Measurements from ENCODE around the gene ZNRF2.

The ZNRF2 gene

GRCh38 chr7:30284298-30285066 lies at the start of gene ZNRF2:
ZNRF2 (plus strand) TSS chr7:30284597; CDS start chr7:30285358, 761 bp downstream.
- peak within 1 kb of the TSS; percentile 80 for H3K27ac Mint-ChIP-seq
- peak; percentile 98 for DNase-seq
- H3K9me3 Mint-ChIP-seq, result no peaks in the 10 kb centered on the region
- no peaks in the 10 kb centered on the region for H3K36me3 Mint-ChIP-seq (ENCODE audit: low read depth)
- H3K4me3 Mint-ChIP-seq, result peak within 1 kb of the TSS; percentile 80
- no peak for TF ChIP-seq CTCF (IDR thresholded peaks at IDR 0.05)
- peaks cover 41% of the 10 kb centered on the region for H3K4me1 Mint-ChIP-seq
- no peaks in the 10 kb centered on the region for H3K27me3 Mint-ChIP-seq (ENCODE audit: low read depth, poor library complexity)

- H3K27me3 Mint-ChIP-seq (ENCODE audit: low read depth, poor library complexity), result no peaks in the 10 kb centered on the region
- TF ChIP-seq CTCF (IDR thresholded peaks at IDR 0.05), result no peak
- no peak overlapping the region for H3K27ac Mint-ChIP-seq
- no peaks in the 10 kb centered on the region for H3K36me3 Mint-ChIP-seq (ENCODE audit: low read depth)
- peaks cover 7% of the 10 kb centered on the region for H3K4me1 Mint-ChIP-seq
- no peak overlapping the region for H3K4me3 Mint-ChIP-seq
- peaks cover 4% of the 10 kb centered on the region for H3K9me3 Mint-ChIP-seq
- no peak for DNase-seq
Measured at GRCh38 chr7:30237271-30237695, 47.1 kb upstream of the ZNRF2 start.

DNA sequence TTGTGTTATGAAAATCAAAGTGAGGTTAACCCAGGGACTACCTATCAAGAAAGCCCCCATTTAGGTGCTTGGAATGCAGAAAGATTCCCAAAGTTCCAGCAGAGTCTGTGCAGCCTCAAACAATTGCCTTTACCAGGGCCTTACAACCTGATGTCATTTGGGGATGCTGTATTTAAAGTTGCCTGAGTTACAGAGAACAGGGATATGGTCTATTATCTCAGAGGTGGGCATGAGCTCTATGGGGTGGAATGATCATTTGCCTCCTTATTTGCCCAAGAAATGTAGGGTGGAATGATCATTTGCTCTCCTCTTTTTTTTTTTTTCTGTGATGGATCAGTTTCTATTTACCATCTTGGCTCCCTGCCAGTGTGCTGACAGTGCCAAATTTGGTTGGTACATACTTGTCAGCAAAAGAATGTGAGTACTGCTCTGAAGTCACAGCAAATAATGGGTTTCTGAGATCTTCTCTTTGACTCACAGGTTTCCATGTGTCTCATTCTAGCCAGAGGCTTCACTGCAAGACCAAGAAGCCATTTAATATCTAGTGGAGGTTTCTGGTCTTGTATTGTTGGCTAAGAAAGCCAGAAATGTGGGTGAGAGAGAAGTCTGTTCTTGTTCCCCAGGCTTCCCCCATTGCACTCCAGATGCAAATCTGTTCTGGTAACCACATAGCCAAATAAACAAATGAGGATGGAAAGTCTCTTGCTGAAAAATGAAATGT lies 45.5 kb upstream of the ZNRF2 start:
- H3K4me1 Mint-ChIP-seq, result peaks cover 7% of the 10 kb centered on the region
- no peak overlapping the region for H3K27ac Mint-ChIP-seq
- DNase-seq, result no peak

GRCh38 chr7:30240106-30240800 lies 44.1 kb upstream of the ZNRF2 start:
- TF ChIP-seq CTCF (IDR thresholded peaks at IDR 0.05), result no peak
- peaks cover 7% of the 10 kb centered on the region for H3K4me1 Mint-ChIP-seq
- no peak overlapping the region for H3K4me3 Mint-ChIP-seq
- H3K27me3 Mint-ChIP-seq (ENCODE audit: low read depth, poor library complexity), result peaks cover 5% of the 10 kb centered on the region
- H3K36me3 Mint-ChIP-seq (ENCODE audit: low read depth), result no peaks in the 10 kb centered on the region
- peaks cover 4% of the 10 kb centered on the region for H3K9me3 Mint-ChIP-seq
- no peak overlapping the region for H3K27ac Mint-ChIP-seq
- DNase-seq, result no peak

More for the DNA sequence above, 45.5 kb upstream of the ZNRF2 start:
- no peak overlapping the region for H3K4me3 Mint-ChIP-seq
- H3K36me3 Mint-ChIP-seq (ENCODE audit: low read depth), result no peaks in the 10 kb centered on the region
- no peaks in the 10 kb centered on the region for H3K27me3 Mint-ChIP-seq (ENCODE audit: low read depth, poor library complexity)
- no peak for TF ChIP-seq CTCF (IDR thresholded peaks at IDR 0.05)
- peaks cover 4% of the 10 kb centered on the region for H3K9me3 Mint-ChIP-seq

DNA sequence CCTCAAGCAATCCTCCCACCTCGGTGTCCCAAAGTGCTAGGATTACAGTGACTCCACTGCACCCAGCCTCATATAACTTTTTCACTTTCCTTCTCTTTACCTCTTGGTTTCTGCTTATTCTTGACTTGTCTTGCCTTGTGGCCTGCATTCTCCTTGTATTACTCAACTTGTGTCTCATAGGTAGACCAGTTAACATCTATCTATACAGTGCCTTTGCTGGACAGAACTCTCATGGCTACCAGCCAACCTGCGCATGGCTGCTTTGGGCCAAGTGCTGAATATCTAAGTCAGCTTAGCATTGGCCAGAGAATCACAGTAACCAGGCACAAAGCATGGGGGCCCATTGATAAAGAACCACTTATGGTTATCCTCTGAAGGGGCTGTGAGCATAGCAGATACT lies 42.6 kb upstream of the ZNRF2 start:
- Mint-ChIP-seq H3K4me1 (peaks cover 9% of the 10 kb centered on the region), H3K27me3 (ENCODE audit: low read depth, poor library complexity) (peaks cover 5% of the 10 kb centered on the region), H3K27ac (no peak overlapping the region), H3K9me3 (peaks cover 4% of the 10 kb centered on the region), H3K36me3 (ENCODE audit: low read depth) (no peaks in the 10 kb centered on the region), H3K4me3 (no peak overlapping the region)
- no peak for TF ChIP-seq CTCF (IDR thresholded peaks at IDR 0.05)
- DNase-seq, result no peak
